NT2/D1 (cell line): ENCODE data around the gene MAP2.

Experiments used
- SUZ12 ChIP-seq: IDR thresholded peaks from 2 replicates; pipeline ENCODE4 v1.6.1; 2011; ENCODE audit not compliant: insufficient read length, insufficient read depth; ENCODE audit errors: extremely low read depth
- YY1 ChIP-seq: IDR thresholded peaks from 2 replicates; pipeline ENCODE4 v1.6.1; 2011; ENCODE audit not compliant: insufficient read length, insufficient read depth
- ZNF274 ChIP-seq: IDR thresholded peaks from 2 replicates; pipeline ENCODE4 v1.6.1; 2011; ENCODE audit warnings: mild to moderate bottlenecking, low read depth, low read length

DNA sequence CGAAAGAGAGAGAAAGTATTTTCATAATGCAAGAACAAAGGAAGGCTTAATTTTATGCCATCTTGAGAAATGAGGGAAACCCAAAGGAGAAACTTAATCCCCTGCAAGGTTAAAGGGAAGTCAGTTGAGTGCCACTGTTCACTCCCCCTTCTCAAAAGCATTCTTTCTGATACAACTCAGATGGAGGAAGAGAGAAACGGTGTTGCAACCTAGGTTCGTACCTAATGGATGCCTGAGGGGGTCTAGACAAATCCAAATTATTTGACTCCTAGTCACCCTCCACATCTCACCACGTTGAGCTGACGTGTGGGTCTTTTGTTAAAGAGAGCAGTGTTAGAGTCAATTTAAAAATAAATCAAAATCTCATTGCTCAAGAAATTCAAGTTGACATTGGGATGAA is 295.2 kb downstream of the MAP2 start:
- TF ChIP-seq YY1 (no peak), SUZ12 (no peak), ZNF274 (no peak)
